SW 1271 (cell line): ENCODE results near the gene CDH24.

Source experiments
- DNase-seq, 2 experiments: peaks; one replicate each; lab custom pipeline; 2025; lab: John Stamatoyannopoulos, UW

The CDH24 gene

DNA sequence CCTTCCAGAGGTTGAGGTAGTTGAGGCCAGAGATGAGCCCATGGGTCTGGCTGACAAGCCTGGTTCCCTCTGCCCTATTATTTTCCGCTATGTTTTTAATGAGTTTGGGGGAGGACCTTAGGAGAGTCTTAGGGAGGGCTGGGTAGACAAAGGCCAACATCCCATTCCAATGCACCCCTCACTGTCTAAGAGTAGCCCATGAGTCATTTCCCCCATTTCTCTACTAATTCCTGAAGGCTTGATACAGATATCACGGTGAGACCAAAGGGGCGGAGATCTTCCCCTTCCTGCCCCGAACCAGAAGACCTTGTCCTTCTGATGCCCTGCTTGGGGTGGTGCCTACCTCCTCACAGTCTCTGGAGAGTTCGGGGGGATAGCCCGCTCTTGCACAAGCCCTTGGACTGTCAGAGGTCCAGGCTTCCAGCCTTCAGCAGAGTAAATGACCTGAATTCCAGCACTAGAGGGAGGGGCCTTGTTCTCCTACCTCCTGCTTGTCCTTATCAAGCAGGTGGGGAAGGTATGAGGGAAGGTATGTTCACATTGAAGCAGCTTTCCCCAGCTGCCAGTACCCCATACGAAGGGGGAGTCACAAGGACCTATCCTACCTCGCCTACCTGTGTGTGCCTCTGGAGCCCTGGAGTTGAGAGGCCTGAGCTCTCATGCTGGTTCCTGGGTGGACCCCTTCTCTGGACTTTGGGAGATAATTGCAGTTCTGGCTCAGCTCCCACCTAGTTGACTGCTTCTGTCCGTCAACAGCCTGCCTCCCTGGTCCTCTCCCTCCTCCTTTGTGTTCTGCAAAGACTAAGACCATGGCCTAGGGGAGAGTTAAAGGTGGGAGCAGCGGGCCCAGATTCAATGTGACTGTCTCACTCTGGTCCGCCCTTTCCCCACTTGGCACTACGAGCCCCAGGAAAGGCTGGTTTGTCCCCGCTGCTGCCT, 11.6 kb downstream of the CDH24 start:
- no peak for DNase-seq

DNA sequence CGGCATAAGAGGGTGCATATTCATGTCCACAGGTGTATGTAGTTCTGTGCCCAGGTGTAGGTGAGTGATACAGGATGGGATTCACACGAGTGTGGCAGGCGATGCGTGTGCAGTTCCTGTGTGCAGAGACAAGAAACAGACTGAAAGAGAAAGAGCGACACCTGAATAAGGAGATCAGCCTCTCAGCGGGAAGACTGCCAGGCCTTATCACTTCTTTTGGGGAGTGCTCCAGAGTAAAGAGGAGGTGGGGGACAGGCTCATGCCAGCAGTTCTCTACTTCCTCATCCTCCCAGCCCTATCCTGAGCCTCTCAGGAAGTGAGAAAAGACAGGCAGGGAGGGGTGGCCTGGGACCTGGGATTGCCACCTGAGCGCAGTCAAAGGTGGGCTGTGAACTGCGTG, 12.5 kb downstream of the CDH24 start:
- no peak for DNase-seq

DNA sequence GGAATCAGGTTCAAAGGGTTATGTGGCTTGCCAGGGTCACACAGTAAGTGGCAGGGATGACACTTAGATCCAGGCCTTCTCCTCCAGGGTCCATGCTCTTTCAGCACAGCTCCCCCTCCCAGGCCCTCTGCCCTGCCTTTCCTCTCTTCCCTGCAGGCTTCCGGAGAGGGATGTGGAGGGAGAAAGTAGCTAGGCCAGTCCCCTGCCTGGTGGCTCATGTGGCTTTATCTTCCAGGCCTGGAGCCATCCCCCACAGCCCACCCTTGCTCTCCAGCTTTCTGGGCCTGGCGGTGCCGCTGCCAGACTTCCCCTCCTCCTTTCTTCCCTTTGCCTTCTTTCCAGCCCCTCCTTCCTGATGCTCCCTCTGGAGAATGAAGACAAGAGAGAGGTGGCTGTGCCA, 13.6 kb downstream of the CDH24 start:
- DNase-seq, result no peak

DNA sequence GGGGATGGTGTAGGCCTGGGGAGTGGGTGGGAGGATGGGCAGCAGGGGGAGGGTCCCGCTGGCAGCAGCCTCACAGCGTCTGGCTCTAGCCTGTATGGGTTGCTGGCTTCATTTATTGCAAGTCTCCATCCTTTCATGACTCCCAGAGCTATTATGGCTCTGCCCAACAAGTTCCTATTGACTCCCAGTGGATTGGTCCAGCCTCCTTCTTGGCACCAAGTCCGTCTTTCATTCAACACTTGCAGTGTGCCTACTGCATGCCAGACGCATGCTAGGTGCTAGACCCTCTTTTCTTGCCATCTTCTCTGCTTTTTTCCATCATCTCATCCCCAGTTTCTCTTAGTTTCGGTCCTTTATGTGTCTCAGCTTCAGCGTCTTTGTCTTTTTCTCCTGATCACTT, 14.2 kb downstream of the CDH24 start:
- no peak for DNase-seq

DNA sequence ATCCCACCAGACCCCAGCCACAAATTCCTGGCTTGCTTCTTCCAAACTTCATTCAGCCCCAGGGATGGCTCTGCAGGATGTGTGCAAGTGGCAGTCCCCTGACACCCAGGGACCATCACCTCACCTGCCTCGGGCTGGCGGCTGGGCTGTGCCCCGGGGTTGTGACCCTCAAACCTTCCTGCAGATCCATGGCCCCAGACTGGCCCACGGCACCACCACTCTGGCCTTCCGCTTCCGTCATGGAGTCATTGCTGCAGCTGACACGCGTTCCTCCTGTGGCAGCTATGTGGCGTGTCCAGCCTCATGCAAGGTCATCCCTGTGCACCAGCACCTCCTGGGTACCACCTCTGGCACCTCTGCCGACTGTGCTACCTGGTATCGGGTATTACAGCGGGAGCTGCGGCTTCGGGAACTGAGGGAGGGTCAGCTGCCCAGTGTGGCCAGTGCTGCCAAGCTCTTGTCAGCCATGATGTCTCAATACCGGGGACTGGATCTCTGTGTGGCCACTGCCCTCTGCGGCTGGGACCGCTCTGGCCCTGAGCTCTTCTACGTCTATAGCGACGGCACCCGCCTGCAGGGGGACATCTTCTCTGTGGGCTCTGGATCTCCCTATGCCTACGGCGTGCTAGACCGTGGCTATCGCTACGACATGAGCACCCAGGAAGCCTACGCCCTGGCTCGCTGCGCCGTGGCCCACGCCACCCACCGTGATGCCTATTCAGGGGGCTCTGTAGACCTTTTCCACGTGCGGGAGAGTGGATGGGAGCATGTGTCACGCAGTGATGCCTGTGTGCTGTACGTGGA, 15.0 kb downstream of the CDH24 start, which contains the start of gene PSMB11:
PSMB11 (plus strand) TSS at position 51 of the 804 bp plus-strand sequence; CDS start at position 65, 14 bp downstream.
- DNase-seq, result no peak

DNA sequence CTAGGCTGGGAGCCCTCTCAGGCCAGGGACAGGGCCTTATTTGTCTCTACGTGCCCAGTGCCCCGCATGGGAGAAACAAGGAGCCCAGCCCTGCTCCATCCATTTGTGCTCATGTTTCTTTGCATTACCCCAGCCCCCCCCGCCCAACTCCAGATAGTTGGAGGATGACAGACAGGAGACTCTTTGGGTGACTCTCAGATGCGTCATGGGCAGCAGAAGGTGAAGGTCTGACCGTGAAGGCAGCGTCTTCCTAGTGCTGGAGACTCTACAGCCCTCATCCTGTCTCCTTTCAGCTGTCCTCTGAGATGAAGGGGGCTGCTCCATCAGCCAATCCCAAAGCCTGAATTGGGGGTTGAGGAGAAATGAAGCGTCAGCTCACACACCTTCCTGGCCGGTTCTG, 15.6 kb downstream of the CDH24 start:
- no peak for DNase-seq

DNA sequence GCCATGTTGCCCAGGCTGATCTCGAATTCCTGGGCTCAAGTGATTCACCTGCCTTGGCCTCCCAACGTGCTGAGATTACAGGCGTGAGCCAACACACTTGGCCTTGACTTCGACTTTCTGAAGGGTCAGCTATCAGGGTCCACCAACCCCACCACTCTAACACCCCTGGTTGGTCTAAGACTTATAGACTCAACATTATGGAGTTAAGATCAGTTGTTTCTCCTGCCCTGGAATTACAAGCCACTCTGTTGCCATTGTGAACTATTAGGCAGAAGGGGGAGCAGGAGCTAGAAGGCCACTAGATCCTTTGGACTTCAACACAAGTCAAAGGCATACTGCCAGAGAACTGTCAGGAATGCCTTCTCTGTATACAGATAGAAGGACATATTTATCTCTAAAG, 17.2 kb downstream of the CDH24 start:
- DNase-seq, result no peak

DNA sequence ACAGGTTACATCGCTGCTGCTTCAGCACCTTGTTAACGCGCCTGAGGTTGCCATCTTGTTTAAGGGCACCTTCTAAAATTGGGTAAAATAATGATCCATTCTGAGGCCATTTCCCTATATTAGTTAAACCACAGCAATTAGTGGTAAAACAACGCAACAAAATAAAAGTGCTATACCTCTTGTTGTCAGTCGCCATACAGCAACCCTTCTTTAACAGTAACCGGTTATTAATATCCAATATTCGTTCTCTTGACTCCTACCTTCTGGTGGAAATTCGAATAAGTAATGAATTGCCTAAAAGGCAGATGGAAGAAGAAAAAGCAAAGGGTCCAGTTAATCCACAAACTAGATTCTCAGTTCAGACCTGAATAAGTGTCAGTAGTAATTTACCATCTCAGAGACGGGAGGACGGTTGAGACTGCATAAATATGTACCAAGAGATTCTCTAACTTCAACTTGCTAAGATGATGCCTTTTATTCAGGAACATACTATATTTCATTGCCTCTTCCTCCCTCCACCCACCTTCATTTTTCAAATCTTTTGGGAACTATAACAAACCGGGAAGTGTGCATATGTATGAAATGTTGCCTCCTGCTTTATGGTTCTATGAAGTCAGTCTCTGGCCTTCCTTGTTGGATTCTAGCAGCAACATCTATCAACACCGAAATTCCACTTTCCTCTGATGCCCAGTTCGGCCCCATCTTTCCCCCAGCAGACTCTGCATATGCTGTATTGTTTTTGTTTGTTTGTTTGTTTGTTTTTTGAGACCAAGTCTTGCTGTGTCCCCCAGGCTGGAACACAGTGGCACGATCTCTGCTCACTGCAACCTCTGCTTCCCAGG, 21.8 kb downstream of the CDH24 start:
- no peak for DNase-seq

DNA sequence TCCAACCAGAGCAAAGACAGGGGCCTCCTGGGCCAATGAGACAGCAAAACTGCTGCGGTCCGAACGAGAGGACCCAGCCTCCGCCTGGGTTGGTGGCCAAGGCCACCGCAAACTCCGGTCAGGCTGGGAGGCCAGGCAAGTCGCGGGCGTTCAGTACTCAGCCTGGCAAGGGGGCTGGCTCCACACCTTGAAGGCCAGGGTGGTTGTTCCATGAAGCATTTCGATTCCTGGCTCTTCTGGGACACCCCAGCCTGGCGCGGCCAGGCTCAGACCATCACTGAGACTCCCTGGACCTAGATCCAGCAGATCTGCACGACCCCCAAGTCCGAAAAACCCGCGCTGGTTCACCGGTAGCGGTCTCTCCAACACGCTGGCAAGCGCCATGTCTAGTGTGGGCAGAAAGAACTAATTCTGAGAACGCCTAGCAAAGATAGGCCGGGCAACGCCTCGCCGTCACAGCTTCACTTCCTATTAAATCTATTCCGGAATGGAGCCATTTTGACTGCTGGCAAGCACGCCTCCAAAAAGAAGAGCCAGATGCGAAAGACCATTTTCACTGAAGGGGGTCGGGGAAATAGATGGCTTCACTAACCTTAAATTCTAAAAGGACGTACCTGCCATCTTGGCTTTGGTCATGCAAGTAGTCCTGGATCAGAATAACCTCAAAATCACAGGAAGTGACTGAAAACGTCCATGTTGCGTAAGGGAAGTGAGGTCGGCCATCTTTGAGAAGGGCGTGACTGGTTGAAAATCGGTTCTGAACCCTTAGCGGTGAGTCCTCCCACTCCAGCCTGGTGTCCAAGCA, 22.6 kb downstream of the CDH24 start, which contains the start of gene PSMB5:
PSMB5 (minus strand) TSS at position 403 of the 805 bp plus-strand sequence; CDS start at position 384, 19 bp downstream.
- DNase-seq, result no peak

DNA sequence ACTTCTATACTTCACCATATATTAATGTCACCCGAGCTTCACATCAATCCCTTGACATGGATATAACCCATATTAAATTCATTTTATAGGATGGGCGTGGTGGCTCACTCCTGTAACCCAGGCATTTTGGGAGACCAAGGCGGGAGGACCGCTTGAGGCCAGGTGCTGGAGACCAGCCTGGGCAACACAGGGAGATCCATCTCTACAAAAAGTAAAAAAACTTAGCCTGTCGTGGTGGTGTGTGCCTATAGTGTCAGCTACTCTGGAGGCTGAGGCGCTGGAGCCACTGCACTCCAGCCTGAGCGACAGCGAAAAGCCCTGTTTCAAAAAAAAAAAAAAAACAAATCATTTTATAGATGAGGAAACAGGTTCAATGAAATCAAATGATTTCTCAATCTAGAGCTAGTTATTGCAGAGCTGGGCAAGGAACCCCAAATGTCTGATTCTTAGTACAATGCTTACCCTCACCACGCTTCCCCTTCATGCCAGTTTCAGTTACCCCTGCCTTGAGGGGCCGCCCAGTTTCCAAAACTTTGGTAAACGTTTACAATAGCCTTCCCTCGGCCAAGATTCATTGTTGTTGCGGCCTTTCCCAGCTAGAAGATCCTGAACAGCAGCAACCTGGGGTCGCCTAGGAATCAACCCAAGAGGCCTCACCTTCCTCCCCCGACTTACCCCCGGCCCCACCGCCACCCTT, 23.4 kb downstream of the CDH24 start:
- no peak for DNase-seq

DNA sequence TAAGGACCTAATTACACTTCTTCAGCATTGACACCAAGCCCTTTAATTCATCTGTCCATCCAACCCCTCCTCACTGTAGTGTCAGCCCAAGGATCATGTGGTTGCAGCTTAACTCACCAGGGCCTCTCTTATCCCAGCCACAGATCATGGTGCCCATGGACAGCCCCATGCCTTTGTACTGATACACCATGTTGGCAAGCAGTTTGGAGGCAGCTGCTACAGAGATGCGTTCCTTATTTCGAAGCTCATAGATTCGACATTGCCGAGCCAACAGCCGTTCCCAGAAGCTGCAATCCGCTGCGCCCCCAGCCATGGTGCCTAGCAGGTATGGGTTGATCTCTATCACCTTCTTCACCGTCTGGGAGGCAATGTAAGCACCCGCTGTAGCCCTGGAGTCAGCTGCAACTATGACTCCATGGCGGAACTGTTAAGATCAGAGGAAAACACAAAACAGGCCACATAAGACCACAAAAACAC, 24.0 kb downstream of the CDH24 start:
- DNase-seq, result no peak

DNA sequence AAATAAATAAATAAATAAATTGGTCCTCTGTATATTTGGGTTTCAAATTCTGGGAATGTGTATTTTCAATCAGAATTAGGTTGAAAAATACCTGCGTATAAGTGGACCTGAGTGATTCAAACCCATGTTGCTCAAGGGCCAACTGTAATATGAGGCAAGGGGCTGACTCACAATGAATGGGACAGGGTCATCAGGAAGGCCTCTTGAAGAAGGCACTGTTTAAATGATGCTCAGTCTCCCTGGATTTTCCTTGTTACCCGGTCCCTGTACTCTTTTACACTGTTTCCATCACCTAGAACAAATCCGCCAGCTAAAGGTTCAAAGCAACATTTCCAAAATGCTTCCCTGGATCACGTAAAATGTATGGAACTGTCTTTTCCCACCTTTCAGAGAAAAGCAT, 26.4 kb downstream of the CDH24 start:
- no peak for DNase-seq

DNA sequence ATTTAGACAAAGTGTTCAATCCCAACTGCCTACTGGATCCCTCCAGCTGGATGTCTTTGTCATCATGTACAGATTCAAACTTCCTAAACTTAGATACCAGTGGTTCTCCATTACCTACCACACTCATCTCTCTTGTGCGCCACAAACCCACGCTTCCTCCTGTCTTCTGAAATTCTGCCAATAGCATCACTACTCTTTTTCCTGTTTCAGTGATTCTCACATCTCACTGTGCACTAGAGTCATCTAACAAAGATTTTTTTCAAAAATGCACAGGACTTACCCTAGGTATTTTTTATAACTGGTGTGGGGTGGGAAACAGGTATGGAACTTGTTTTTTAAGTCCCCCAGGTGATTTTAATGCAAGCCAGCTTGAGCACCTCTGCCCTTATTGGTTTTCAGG, 28.5 kb downstream of the CDH24 start:
- no peak for DNase-seq

DNA sequence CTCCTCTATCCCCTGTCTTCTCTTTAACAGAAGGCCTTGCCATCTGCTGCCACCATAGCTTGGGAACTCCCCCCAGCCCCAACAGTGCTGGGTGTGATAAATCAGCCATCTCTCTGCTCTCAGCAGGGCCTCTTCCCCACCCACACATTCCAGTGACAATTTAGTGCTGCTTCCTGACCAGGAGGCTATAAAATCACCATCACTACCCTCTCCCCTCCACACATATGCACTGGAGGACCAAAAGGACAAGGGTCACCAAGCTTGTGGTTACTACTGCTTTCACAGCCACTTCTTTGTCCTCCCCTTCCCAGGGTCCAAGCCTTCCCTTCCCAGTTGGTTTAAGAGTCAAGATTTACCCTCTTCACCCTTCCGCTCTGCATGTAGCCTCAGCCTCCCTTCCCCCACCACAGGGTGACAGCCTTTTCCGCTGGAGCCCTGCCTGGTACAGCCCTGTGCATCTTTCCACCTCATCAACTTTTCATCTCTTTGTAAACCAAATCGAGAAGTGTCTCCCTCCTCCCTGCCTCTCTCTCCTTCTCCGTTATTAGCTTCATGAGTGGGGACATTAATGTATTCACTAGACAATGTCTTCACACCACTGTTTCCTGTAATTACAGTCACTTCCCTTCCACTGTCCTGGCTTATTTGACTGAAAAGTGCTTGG, 32.0 kb downstream of the CDH24 start:
- no peak for DNase-seq

DNA sequence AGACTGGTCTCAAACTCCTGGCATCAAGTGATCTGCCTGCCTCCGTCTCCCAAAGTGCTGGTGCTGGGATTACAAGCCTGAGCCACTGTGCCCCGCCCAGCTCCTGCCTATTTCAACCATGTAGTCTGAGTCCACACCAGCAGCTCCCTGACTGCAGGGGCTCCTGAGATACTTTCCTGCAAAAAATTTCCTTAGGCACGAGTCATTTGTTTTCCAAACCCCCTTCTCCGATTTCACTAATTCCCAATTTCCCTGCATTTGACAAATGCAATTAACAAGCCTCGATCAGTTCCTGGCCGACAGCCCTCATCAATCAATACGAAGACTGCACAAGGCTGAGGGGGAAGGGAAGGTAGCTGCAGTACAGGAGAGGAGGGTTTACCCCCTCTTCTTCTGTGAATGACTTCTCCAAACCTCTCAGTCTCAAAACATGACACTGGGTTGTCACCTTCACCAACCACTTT, 32.7 kb downstream of the CDH24 start:
- no peak for DNase-seq

DNA sequence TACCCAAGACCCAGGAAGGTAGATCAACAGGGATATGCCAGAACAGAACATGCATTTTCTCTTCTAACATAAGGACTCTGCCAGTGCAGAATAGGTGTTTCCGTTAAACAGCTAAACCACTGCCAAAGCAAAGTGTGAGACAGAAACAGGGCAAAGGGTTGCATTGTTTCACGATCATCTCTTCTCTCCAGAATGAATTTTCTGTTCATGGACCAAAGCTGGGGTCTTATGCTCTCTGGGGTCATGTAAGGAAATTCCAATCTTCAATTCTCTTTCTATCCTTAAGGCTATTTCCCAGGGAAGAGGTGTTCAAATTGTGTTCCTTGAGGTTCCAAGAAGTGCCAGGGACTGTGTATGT, 33.5 kb downstream of the CDH24 start:
- no peak for DNase-seq

DNA sequence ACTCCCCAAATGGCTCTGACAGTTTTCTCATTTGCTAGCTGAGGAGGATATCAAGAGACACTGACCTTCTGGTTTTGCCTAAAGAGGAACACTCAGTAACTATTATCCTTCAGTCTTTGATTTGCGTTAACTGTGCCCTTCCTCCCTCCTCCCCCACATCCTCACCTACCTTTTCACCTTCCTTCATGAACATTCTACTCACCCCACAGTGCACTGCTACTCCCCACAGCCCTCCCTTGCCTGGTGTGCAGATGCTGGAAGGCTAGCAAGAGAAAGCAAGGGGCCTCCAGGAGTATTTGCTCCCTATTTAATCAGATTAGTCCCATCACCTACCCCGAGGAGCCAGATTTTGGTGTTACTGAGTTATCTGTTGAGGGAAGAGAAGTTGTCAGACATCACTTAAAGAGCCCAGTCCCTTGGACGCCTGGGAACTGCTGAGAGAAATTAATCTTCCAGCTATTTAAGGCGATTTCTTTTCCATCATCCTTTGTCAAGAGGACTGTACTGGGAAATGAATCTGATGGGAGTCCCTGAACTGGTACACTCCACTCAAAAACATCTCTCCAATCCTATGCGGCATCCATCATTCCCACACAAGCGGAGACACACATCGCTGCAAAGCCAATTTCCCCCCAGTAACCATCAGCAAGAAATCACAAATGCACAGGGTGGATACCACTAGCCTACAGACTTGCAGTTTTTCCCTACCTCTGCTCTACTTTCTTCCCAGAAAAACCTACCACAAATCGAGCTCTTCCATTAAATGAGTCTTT, 34.1 kb downstream of the CDH24 start:
- DNase-seq, result no peak

DNA sequence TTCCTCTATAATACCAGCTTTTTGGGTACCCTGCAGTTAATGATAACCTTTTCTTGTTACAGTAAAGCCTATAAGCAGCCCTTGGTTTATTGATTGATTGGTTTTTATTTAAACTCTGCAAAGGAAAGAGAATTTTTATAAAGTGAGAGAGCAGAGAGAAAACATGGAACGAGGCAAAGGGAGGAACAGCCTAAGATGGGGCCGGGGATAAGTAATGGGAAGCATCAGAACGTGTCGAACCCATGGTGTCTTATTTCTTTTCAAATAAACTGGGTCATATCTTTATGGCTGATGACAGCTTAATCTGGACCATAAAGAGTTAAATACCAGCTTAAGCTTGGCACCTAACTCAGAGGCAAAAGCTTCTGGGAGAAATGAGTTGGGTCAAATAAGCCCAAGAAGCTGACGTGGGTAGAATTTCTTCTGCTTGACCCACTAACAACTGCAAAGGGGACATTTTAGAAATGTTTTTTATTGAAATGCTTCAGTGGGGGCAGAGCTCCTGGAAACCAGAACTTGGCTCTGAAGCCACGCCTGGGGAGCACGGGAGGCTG, 35.4 kb downstream of the CDH24 start:
- no peak for DNase-seq

DNA sequence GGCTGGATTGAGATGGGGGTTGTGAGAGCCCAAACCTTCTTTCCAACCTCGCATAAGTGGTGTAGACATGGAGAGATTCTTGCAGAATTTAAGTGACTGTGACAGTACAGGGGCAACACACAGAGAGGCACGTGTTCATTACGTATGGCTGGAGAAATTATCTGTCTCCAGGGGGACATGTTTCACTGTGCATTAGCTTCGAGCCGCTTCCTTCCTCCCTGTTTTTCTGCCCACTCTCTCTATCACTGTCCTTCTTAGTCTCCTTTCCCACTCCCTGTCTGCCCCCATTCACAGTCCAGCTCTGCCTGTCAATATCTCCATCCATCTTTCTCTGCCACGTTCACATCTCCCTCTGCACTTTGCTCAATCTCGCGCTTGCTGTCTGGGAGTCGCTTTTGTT, 35.9 kb downstream of the CDH24 start:
- DNase-seq, result no peak
